ENCODE measurements around the gene FAF1.

The FAF1 gene

DNA sequence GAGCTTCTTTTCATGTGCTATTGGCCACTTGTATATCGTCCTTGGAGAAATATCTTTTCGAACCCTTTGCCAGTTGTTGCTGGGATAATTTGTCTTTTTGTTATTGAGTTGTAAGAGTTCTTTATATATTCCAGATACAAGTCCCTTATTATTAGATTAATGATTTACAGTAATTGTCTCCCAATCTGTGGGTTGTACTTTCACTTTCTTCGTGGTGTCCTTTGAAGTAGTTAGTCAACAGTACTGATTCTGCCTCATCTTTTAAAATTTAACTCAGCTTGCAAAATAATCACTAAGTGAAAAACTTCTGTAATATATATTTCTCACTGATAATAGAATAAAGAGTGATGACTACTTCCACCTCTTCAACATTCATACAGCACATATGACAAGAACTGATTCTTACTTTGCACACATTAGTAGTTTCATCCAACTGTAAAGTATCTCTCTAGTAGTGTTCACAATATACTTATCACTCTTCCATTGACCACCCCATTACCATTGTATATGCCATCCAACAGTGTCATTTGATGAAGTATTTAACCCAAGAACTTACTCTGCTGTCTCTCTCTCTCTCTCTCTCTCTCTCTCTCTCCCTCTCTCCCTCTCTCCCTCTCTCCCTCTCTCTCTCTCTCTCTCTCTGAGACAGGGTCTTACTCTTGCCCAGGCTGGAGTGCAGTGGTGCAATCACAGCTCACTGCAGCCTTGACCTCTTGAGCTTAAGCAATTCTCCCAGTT, 432.6 kb downstream of the FAF1 start:
- DNase-seq, result no peak

DNA sequence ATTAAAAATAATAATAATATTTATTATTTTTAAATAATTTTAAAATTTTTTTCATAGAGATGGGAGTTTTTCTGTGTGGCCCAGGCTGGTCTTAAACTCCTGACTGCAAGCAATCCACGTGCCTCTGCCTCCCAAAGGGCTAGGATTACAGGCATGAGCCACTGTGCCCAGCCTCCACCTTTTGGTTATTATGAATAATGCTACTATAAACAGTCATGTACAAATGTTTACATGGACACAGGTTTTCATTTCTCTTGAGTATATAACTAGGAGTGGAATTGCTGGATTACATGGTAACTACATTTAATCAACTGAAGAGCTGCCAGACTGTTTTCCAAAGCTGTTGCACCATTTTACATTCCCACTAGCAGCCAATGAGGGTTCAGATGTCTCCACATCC, 433.6 kb downstream of the FAF1 start:
- DNase-seq, result no peak

DNA sequence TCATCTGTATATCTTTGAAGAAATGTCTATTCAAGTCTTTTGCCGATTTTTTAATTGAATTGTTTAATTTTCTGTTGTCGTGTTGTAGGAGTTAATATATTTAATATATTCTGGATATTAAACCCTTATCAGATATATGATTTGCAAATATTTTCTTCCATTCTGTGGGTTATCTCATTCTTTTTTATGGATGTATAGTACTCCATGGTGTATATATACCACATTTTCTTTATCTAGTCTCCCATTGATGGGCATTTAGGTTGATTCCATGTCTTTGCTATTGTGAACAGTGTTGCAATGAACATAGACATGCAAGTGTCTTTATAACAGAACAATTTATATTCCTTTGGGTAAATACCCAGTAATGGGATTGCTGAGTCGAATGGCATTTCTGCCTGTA, 436.5 kb downstream of the FAF1 start:
- no peak for DNase-seq

DNA sequence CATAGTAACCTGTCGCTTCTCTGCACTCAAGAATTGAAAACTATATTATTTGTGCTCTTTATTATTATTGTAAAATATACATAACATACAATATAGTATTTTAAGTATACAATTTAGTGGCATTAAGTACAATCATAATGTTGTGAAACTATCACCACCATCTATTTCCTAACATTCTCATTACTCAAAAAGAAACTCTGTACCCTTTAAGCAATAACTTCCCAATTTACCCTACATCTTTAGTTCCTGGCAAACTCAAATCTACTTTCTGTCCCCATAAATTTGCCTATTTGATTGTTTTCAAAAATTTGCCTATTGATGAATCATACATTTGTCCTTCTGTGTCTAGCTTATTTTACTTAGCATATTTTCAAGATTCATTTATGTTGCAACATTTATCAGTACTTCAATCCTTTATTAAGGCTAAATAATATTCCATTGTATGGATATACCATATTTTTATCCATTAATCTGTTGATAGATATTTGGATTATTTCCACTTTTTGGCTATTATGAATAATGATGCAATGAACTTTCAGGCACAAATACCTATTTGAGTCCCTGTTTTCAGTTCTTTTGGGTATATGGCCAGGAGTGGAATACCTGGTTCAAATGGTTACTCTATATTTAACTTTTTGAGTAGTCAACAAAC, 437.2 kb downstream of the FAF1 start:
- DNase-seq, result no peak

DNA sequence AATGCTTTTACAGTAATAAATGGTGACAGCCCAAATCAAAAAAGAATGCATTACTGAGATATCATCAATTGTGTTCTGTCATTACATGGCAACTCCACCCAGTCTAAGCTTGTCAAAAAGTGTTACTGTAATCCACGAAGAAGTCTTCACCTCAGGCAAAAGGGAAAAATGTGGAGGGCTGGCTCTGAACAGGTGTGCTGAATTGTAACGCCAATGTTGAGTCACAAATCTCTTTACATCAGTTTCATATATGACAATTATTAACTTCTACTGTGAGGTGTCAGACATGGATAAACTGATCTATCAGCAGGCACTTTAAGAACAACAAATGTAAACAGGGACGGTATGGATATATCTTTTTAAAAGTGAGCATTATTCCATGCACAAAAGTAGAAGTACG, 438.4 kb downstream of the FAF1 start:
- DNase-seq, result no peak

DNA sequence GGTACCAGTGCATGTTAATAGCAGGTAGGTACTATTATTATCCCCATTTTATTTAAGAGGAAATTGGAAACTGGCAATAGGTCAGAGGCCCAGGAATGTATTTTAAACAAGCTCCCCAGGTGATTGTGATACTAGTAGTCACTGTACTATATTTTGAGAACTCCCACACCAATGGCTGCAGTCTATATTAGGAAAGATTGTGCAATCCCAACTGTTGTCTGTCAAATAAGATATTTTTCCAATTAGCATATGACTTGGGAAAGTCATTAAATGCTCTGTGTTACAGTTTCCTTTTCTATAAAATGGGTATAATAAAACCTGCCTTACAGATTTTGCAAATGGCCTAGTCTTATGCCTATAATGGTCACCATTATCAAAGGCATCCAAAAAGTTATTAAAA, 442.6 kb downstream of the FAF1 start:
- no peak for DNase-seq

DNA sequence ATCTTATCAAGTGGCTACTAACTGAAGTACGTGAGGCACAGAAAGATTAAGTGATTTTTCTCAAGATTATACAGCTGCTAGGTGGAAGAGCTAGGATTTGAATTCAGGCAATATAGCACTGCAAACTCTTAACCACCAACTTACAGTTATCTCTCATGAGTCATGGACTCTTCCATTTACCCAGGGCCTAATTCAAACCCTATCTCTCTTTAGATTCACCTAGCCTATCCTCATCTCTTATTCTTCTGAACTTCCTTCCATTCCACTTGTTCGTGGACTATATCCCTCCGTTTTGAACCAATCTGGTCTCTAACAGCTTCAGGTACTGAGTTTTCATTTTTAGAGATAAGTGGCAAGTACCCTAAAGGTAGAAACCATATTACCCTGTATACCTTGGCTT, 444.0 kb downstream of the FAF1 start:
- DNase-seq, result no peak

DNA sequence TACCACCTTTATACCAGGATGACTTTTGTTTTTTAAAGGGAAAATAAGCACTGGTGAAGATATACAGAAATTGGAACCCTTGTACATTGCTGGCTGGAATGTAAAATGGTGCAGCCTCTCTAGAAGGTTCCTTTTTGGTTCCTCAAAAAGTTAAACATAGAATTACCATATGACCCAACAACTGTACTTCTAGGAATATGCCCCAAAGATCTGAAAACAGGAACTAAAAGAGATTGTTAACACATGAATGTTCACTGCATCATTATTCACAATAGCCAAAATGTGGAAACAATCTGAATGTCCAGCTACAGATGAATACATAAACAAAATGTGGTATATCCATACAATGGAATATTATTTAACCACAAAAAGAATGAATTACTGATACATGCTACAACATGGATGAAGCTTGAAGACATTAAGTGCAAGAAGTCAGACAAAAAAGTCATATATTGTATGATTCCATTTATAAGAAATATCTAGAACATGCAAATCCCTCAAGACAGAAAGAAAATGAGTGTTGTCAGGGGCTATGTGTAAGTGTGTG, 452.0 kb downstream of the FAF1 start:
- DNase-seq, result no peak

DNA sequence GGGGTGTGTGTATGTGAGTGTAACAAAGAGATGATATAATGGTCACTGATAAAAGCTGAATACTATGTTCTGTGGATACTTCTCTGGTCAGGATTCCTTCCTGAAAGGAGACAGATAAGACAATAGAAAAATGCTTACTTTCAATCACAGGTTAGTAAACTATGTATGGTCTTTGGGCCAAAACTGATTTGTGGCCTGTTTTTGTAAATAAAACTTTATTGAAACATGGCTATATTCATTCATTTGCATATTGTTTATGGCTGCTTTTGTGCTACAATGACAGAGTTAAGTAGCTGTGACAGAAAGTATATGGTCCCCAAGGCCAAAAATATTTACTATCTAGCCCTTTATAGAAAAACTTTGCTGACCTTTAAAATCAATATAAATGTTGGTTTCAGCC, 454.6 kb downstream of the FAF1 start:
- DNase-seq, result no peak

DNA sequence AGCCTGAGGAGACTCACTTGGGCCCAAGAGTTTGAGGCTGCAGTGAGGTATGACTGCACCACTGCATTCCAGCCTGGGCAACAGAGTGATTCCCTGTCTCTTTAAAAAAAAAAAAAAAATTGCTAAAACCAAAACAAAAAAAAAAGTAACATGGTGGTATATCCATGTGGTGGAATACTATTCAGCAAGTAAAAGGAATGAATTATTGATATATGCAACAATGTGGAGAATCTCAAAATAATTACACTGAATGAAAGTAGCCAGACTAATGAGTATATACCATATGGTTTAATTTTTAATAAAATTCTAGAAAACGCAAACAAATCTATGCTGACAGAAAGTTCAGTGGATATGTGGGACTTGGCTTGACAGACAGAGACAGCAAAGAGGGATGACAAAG, 456.6 kb downstream of the FAF1 start:
- no peak for DNase-seq

DNA sequence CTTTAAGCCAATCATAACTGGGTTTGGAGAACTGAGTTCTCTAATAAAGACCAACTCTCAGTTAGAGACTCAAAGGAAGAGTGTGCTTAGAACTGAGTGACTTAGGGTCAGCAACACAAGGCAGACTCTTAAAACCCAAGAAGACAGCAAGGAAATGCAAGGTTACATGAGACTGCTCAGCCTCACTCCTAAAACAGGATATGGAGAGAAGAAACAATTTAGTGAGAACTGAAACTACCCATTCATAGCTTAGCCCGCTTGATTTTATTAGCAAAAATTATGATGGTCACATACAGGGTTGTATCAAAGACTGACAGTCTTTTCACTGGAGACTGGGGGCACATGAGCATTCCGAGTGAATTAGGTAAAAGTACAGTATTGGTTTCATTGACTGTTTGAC, 457.9 kb downstream of the FAF1 start:
- DNase-seq, result no peak

DNA sequence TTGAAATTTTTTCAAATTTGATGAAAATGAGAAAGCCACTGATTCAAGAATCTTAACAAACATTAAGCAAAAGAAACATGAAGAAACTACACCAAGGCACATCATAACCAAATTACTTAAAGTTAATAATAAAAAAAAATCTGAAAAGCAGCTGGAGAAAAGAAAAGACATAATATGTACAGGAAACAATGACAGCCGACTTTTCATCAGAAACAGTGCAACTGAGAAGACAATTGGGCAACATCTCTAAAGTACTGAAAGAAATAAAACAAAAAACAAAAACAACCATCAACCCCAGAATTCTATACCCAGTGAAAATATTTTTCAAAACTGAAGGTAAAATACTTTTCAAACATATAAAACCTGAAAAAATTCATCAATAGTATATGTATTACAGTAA, 463.1 kb downstream of the FAF1 start:
- no peak for DNase-seq

DNA sequence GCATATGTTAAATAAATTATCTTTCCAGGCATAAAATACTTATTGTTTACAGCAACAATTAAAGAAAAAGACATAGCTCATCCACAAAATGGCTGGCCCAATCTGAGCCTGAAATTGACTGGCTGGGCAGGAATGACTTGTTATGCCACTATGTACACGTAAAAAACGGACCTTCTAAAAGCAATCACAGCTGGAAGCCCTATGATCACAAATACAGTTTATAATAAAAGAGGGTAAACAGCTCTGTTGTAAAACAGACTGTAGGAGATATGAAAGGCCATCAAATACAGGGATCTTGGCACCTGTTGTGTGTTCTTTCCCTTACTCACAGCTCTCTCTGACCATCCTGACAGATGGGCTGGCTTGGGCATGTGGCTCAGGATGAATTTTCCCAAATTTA, 466.4 kb downstream of the FAF1 start:
- peak; percentile 15 for DNase-seq

DNA sequence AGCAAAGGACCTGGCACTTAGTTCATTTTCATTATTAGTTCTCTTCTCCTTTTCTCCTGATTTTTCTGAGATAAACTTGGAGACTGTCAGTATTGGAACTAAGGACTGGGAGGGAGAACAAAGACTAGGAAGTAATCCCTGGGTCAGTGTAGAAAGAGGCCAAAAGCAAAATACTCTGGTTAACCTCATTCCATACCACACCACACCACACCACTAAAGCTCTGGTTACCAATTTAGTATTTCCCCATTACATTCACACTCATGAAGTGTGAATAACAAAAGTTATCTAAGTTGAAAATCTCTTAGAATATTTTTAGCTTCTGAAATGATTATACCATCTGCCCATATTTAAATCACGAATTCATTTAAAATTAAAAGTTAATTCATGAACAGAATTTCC, 467.9 kb downstream of the FAF1 start:
- DNase-seq, result no peak

DNA sequence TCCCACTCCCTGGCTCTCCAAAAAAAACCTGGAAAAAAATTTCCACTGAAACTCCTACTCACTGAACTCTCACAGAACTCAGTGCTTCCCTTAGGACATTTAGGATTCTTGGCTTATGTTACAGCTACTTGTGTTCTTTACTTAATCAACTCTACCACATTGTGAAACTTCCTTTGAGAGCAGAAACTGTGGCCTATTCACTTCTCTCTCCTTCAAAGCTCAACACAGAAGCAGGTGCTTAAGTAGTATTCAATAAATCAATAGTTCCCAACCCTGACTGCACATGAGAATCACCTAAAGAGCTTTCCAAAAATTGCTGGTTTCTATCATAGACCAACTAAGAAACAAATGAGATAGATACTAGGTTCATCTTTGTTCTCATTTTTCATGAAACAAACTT, 468.9 kb downstream of the FAF1 start:
- no peak for DNase-seq

DNA sequence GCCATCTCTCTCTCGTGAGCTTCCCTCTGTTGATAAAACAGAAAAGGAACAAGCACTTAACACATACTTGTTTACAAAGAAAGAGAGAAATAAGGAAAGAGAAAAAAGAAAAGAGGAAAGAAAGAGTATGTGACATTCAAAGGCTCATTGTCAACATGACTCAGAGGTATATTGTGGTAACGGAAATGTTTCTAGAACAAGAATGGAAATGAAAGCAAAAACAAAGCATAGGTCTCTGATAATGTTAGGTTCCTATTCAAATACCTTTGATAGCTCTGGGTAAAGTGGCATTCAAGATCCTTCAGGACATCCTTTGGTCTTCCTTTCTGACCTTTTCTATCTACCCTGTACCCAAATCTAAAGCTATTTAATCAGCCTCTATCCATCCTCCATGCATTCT, 469.4 kb downstream of the FAF1 start:
- no peak for DNase-seq

DNA sequence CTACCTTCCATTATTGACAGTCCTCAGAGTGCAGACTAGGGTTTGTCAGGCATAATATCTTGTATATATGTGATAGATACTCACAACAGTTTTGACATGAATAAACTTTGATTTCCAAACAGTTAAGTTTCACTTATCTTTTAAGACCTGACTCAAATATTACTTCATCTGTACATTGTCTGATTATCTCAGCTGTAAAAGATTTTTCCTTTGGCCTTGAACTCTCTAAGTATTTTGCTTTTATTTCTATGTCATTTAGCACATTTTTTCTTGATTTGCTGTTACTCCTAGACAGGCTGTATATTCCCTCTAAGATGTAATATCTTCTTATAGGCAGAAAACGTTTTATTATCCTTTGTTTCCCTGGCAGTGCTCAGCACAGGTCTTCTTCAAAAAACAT, 471.2 kb downstream of the FAF1 start:
- DNase-seq, result no peak

DNA sequence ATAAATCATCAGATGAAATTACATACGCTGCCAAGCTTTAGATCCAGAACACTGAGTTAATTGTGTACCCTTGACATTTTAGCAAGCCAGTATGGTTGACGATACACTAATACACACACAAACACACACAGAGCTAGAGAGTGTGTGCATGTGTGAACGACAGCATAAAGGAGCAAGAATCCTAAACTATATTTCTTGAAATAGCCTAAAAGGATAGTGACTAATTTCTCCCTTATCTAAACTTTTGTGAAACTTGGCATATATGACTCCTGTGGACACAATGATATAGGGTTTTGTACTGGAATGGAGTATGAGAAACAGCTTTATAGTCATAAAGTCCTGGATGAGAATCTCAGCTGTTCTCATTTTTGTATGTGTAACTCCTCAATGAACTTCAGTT, 471.7 kb downstream of the FAF1 start:
- no peak for DNase-seq

DNA sequence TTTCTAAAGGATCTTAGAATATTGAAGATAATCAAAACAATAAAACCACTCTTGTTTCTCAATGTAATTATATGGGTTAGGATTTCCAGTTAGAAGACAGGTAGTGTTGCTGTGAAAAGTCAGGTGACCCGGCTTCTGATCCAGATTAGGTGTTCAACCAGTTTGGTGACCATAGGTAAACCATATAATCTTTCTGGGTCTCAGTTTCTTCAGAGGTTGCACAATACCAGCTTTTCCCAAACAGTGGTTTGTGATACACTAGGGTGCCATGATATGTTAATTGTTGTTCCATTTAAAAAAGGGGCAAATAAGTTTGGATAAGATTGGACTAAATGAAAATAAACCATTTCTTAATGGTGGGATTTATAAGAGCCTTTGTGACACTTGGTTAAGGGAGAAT, 472.3 kb downstream of the FAF1 start:
- DNase-seq, result no peak

DNA sequence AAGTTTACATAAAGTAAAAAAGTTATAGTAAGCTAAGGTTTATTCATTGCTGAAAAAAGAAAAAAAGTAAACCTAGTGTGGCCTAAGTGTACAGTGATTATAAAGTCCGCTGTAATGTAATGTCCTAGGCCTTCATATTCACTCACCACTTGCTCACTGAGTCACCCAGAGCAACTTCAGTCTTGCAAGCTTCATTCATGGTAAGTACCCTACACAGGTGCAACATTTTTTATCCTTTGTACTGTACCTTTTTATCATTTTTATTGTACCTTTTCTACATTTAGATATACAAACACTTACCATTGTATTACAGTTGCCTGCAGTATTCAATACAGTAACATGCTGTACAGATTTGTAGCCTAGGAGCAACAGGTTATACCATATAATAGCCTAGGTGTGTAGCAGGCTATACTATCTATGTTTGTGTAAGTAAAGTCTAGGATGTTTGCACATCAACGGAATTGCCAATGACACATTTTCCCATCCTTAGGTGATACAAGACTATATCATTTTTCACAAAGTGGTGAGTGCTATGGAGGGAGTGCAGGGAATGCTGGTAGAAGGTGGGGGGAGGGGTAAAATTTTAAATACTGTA, 478.8 kb downstream of the FAF1 start:
- DNase-seq, result no peak

DNA sequence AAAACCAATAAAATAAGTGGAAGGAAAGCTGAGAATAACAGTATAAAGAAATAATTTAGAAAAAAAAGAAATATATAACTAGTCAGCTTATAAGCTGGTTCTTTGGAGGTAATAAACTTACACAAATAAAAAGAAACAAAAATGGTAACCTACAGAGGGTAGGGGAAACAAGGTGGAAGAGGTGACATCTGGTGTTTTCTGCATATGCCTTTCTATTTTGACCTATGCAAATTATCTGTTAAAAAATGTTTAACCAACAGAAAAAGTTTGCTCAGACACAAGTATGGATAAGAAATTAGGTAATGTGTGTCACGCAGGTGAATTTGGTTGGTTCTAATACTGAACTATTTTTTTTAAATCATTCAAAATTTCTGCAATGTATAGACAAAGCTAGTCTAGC, 483.3 kb downstream of the FAF1 start:
- no peak for DNase-seq

DNA sequence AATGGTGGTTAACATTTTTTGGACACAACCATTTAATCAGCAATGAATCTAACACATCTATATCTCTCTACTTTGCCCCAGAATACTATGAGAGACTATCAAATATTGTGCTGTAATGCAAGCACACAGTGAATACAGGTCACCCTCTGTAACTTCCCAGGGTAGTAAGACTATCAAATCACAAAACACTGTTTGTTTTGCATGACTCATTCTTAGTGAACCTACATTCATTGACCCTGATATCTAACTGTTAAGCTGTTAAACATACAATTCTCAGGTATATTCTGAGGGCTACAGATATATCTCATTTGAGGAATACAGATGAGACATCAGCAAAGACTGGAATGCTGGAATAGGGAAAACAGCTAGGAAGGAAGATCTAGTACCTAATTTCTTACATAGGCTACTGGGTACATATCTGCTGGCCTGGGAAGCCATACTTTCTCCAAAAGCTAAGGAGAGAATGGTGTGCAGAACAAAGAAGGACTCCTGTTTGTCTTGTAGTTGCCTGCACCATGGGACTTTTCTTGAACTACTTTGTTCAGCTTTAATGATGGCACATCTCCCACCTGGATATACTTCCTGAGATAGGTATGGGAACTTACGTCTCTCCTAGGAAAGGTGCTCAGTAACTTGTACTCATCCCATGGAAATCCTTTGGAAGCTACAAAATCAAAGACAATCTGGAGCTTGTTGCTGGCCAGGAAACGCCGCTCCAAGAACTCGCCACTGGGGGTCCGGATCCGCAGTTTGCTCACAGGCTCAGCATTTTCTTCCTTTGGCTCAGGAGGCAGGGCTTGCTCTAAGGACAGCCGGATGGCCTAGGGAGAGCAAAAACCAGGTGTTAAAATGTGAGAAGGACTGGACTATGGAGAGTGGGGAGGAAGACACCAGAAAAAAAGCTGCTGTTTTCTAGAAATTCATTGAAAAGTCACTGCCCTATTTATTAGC, 484.9 kb downstream of the FAF1 start:
- DNase-seq, result no peak

DNA sequence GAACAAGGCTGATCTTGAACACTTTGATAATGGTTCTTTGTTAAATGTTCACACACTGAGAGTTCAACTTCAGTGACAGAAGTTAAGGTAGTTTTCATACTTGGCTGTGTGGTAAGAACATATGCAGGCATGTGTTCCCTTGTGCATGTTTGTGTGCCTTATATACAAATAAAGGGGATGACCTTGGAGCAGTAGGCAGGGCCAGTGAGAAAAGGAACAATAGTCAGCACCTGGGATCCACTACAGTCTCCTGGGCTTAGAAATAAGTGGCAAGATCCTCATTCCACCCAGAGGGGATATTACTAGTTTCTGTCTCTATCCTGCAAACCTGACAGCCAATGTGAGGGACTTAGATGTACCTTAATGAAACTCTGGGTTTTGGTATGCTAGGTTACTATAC, 486.6 kb downstream of the FAF1 start:
- DNase-seq, result no peak
